Spleen (tissue), 11 donors: ENCODE measurements around the gene PLA2G2D. TPM values are rescaled to one million over a fixed set of nuclear protein-coding genes. Genes with fewer than 3 reads are reported as not detected.

Experiments
- DNase-seq: peaks from one replicate; pipeline ENCODE4 v3.0.0-alpha.2; 2020
- H3K27ac ChIP-seq, 8 donors: fragments of 200-600 bp; sonication (generic) in 7 of 8; 1 replicate in 4 of 8; 2 replicates in 4 of 8; pipeline versions ENCODE4 v1.5.0 to v1.8.0; 2016 to 2021; ENCODE audit warnings: inconsistent platforms in 4 of 8, mild to moderate bottlenecking in 4 of 8, moderate library complexity in 1 of 8
- H3K27me3 ChIP-seq, 7 donors: fragments of 200-600 bp; sonication (generic) in 6 of 7; replicated peaks in 1 of 7; 1 replicate in 4 of 7; 2 replicates in 3 of 7; pipeline versions ENCODE4 v1.5.0 to v1.8.0; 2016 to 2021; ENCODE audit warnings: inconsistent platforms in 3 of 7, mild to moderate bottlenecking in 1 of 7
- H3K36me3 ChIP-seq, 6 donors: fragments of 200-600 bp; sonication (generic) in 5 of 6; 1 replicate in 4 of 6; 2 replicates in 2 of 6; pipeline versions ENCODE4 v1.5.0 to v1.8.0; 2016 to 2021; ENCODE audit warnings: inconsistent platforms in 2 of 6
- H3K4me1 ChIP-seq, 6 donors: fragments of 200-600 bp; sonication (generic) in 5 of 6; 1 replicate in 3 of 6; 2 replicates in 3 of 6; pipeline versions ENCODE4 v1.5.0 to v1.8.0; 2016 to 2021; ENCODE audit warnings: inconsistent platforms in 3 of 6
- H3K4me3 ChIP-seq, 8 donors: fragments of 200-600 bp; sonication (generic) in 7 of 8; 1 replicate in 4 of 8; 2 replicates in 4 of 8; pipeline versions ENCODE4 v1.5.0 to v1.8.0; 2016 to 2021; ENCODE audit warnings: inconsistent platforms in 4 of 8, mild to moderate bottlenecking in 4 of 8, moderate library complexity in 2 of 8
- H3K9me3 ChIP-seq, 8 donors: fragments of 200-600 bp; sonication (generic) in 7 of 8; 1 replicate in 4 of 8; 2 replicates in 4 of 8; pipeline versions ENCODE4 v1.5.0 to v1.8.0; 2016 to 2021; ENCODE audit warnings: inconsistent platforms in 4 of 8
- POLR2A ChIP-seq, 3 donors: fragments of 450-650 bp; IDR thresholded peaks; one replicate each; pipeline ENCODE4 v1.5.1; 2017; ENCODE audit warnings: antibody characterized with exemption in 3 of 3, mild to moderate bottlenecking in 1 of 3
- POLR2AphosphoS5 ChIP-seq, 3 donors: sonication (generic); formaldehyde crosslinking; IDR thresholded peaks; one replicate each; pipeline ENCODE4 v1.5.1; 2017; ENCODE audit warnings: antibody characterized with exemption in 3 of 3
- WGBS, 5 donors: extraction: QIAGEN DNeasy Blood & Tissue Kit in 3 of 5; methylation state at CpG; one replicate each; pipeline versions ENCODE4 v1.1.5 to v1.1.7; 2013 to 2018; 5-methylcytosine and 5-hydroxymethylcytosine counted together
- intact Hi-C: fragments of 100-400 bp; cut with DNase I; formaldehyde crosslinking; loops from one replicate; pipeline ENCODE4 v1.15.0; 2023; ENCODE audit warnings: low total_unique reads
- polyA plus RNA-seq, 3 donors: library from polyadenylated mRNA; stranded (reverse); fragments of 200-250 nt; gene quantifications; one replicate each; pipeline ENCODE4 v1.2.1, GENCODE V29; 2013
- total RNA-seq, 7 donors: library from RNA; depleted of rRNA in 3 of 7; stranded (reverse); fragments of >200 nt in 3 of 7; fragmentation: NEBNext Ultra II Directional in 4 of 7; extraction: Animal tissue kit (Norgen Biotek cat#: 25700) in 4 of 7; gene quantifications; one replicate each; pipeline versions ENCODE4 v1.1.0 to v1.2.1, GENCODE V29; 2016 to 2021
- TF ChIP-seq, protein P1 (sequence below), 11 experiments: fragments of 200-600 bp in 7 of 11; fragments of 450-650 bp in 4 of 11; sonication (generic) in 4 of 11; IDR thresholded peaks in 8 of 11; conservative IDR thresholded peaks in 3 of 11; 1 replicate in 7 of 11; 2 replicates in 4 of 11; pipeline versions ENCODE4 v1.4.0 to v1.8.0; 2016 to 2021; ENCODE audit warnings: antibody characterized with exemption in 11 of 11, inconsistent platforms in 4 of 11, mild to moderate bottlenecking in 1 of 11
- donor health status: healthy with polysubstance abuse.
- donor health status: DM: no; HTN: no; CAD: no; lungs with moderate emphysema.
- donor health status: DM: no; HTN: no; CAD: no.
- donor health status: Bipolar disorder and iron deficiency.
- donor health status: healthy.
- donor health status: DM: no; HTN: no; CAD: no.
- donor health status: DM: yes; HTN: yes; CAD: no.

PLA2G2D gene
- total and polyA plus RNA-seq, 10 donors: 0.92 to 28.7 (median 7.3) TPM

DNA sequence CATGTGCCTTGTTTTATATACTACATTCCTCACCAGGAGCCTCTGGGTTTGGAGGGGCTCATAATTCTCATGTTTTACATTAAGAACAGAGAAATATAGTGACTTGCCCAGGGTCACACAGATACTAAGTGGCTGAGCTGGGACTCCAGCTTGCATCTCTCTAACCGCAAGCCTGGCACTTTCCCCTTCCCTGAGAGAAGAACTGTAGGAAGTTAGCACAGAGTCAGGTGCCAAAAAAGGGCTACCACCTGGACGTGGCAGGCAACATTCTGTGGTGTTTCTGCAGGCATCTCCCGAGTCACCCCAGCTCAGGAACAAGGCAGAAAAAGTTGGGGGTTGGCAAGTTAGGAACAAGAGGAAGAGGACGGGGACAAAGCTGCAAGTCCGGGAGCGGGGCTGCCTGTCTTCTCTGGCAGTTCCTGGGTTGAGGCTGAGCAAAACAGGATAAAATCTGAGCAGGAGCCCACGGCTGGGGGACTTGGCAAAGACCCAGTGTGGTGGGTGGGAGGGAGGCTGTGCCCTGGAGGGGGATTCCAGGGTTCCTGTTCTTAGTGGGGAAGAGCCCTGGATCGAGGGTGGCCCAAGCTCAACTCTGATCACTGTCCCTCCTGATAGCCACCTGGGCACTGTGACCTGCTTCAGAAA, 39.6 kb downstream of the PLA2G2D start:
- no peak overlapping the region for H3K4me3 ChIP-seq
- TF ChIP-seq, protein P1, sequence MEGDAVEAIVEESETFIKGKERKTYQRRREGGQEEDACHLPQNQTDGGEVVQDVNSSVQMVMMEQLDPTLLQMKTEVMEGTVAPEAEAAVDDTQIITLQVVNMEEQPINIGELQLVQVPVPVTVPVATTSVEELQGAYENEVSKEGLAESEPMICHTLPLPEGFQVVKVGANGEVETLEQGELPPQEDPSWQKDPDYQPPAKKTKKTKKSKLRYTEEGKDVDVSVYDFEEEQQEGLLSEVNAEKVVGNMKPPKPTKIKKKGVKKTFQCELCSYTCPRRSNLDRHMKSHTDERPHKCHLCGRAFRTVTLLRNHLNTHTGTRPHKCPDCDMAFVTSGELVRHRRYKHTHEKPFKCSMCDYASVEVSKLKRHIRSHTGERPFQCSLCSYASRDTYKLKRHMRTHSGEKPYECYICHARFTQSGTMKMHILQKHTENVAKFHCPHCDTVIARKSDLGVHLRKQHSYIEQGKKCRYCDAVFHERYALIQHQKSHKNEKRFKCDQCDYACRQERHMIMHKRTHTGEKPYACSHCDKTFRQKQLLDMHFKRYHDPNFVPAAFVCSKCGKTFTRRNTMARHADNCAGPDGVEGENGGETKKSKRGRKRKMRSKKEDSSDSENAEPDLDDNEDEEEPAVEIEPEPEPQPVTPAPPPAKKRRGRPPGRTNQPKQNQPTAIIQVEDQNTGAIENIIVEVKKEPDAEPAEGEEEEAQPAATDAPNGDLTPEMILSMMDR (IDR thresholded peaks at IDR 0.05 in 8 of 11, conservative IDR thresholded peaks at IDR 0.05 in 3 of 11): no peak
- TF ChIP-seq POLR2AphosphoS5 (IDR thresholded peaks at IDR 0.05) (no peak), POLR2A (IDR thresholded peaks at IDR 0.05) (no peak)
- H3K36me3 ChIP-seq: no peaks in the 10 kb centered on the region
- H3K4me1 ChIP-seq: peaks cover 6 to 60% (median 25%) of the 10 kb centered on the region in 6 donors
- no peak overlapping the region for H3K27ac ChIP-seq
- intact Hi-C loops: no loop called here
- no peak for DNase-seq
- peaks cover 0 to 19% (median 0%) of the 10 kb centered on the region in 7 donors for H3K27me3 ChIP-seq
- 49 to 60% (median 53%) methylated on average over 8 of the region's 8 CpGs for whole genome bisulfite sequencing, 5 donors
- H3K9me3 ChIP-seq: no peaks in the 10 kb centered on the region

DNA sequence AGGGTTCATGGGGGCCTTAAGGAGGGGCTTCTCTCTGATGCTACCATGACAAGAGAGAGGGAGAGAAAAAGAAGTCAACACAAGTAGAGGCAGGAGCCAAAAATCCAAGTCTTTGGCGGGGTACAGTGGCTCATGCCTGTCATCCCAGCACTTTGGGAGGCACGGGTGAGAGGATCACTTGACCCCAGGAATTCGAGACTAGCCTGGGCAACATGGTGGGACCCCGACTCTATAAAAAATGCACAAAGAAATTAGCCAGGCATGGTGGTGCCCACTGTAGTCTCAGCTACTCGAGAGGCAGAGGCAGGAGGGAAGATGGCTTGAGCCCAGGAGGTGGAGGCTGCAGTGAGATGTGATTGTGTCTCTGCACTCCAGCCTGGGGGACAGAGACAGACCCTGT, 40.6 kb downstream of the PLA2G2D start:
- no peak overlapping the region for H3K4me3 ChIP-seq
- no peaks in the 10 kb centered on the region for H3K36me3 ChIP-seq

DNA sequence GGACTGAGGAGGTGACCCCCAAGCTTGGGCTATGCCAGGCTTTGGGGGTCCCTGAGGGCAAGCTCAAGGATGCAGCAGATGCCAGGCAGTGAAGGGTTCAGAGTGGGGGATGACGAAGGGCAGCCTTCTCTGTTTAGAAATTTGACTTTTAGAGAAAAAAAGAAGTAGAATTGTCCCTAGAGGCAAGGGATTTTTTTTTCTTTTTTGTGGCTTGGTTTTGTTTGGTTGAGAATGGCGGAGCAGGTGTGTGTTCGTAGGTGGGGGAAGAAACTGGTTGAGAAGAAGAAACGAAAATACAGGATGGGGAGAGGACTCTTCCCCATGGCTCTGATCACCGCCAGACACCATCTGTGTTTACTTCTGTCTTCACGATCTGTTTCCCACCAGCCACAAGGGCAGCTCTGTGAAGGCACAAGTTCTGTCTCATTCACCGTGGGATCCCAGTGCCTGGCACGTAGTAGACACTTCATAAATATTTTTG, 41.1 kb downstream of the PLA2G2D start:
- peak overlapping the region in 4 of 8 donors; percentile 22 to 64 (median 33) for H3K27ac ChIP-seq
- peaks cover 0 to 19% (median 0%) of the 10 kb centered on the region in 7 donors for H3K27me3 ChIP-seq
- TF ChIP-seq, protein P1 (IDR thresholded peaks at IDR 0.05 in 8 of 11, conservative IDR thresholded peaks at IDR 0.05 in 3 of 11): no peak
- peak in 1 of 3 donors; percentile 40 for TF ChIP-seq POLR2AphosphoS5 (IDR thresholded peaks at IDR 0.05)
- no peak for DNase-seq
- H3K9me3 ChIP-seq: no peaks in the 10 kb centered on the region
- no peak overlapping the region for H3K4me3 ChIP-seq
- H3K36me3 ChIP-seq: no peaks in the 10 kb centered on the region
- WGBS, 5 donors: 43 to 69% (median 60%) methylated on average over 8 of the region's 8 CpGs
- intact Hi-C loops: no loop called here
- H3K4me1 ChIP-seq: peaks cover 6 to 72% (median 33%) of the 10 kb centered on the region in 6 donors

More for the DNA sequence above, 40.6 kb downstream of the PLA2G2D start:
- intact Hi-C loops: no loop called here
- DNase-seq: no peak
- TF ChIP-seq, protein P1 (IDR thresholded peaks at IDR 0.05 in 8 of 11, conservative IDR thresholded peaks at IDR 0.05 in 3 of 11): no peak
- Histone ChIP-seq H3K4me1 (peaks cover 6 to 67% (median 28%) of the 10 kb centered on the region in 6 donors), H3K27ac (peak overlapping the region in 3 of 8 donors; percentile 31 to 37 (median 35)), H3K9me3 (no peaks in the 10 kb centered on the region), H3K27me3 (peaks cover 0 to 19% (median 0%) of the 10 kb centered on the region in 7 donors)
- WGBS, 5 donors: 78 to 92% (median 84%) methylated on average over 5 of the region's 5 CpGs

DNA sequence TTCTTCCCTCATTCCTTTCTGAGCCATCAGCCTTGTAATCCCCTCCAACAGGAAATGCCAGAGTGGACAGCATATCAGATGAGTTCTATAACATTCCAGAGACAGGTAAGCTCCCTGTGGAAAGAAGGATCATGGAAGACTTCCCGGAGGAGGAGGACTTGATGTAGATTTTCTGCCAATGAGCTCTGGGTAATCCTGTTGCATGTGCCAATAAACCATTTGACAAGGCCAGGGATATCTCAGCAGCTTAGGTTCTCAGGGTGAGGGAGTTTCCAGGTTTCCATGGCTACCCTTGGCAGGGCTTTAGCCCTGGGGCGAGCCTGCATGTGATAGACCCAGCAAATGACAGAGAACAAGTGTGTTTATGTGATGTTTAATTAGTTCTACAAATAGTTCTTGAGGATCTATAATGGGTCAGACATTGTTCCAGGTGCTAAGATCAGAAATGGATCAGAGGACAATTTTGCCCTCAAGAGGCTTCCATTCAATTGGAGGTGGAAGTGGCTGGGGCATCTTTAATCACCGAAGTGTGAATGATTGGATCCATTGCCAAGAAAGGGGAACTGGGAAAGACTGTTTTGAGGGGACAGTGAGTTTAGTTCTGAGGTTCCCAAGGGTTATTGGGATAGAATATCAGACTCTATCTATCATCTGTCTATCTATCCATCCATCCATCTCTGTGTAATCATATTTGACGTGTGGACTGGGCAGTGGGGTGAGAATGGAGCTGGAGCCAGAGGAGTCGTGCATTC, 42.5 kb downstream of the PLA2G2D start:
- Histone ChIP-seq H3K27me3 (peaks cover 0 to 19% (median 0%) of the 10 kb centered on the region in 7 donors), H3K4me3 (no peak overlapping the region), H3K4me1 (peaks cover 6 to 85% (median 42%) of the 10 kb centered on the region in 6 donors), H3K36me3 (no peaks in the 10 kb centered on the region), H3K27ac (no peak overlapping the region), H3K9me3 (no peaks in the 10 kb centered on the region)
- WGBS, 5 donors: 82 to 90% (median 88%) methylated on average over 5 of the region's 5 CpGs
- DNase-seq: no peak
- TF ChIP-seq, protein P1 (IDR thresholded peaks at IDR 0.05 in 8 of 11, conservative IDR thresholded peaks at IDR 0.05 in 3 of 11): no peak
- TF ChIP-seq POLR2A (IDR thresholded peaks at IDR 0.05): no peak
- no peak for TF ChIP-seq POLR2AphosphoS5 (IDR thresholded peaks at IDR 0.05)
- intact Hi-C loops: no loop called here
